ENCODE results near the gene DNAJC25.
A peak's percentile ranks its signal among the peaks of the same experiment; 100 is the strongest.

The DNAJC25 gene

DNA sequence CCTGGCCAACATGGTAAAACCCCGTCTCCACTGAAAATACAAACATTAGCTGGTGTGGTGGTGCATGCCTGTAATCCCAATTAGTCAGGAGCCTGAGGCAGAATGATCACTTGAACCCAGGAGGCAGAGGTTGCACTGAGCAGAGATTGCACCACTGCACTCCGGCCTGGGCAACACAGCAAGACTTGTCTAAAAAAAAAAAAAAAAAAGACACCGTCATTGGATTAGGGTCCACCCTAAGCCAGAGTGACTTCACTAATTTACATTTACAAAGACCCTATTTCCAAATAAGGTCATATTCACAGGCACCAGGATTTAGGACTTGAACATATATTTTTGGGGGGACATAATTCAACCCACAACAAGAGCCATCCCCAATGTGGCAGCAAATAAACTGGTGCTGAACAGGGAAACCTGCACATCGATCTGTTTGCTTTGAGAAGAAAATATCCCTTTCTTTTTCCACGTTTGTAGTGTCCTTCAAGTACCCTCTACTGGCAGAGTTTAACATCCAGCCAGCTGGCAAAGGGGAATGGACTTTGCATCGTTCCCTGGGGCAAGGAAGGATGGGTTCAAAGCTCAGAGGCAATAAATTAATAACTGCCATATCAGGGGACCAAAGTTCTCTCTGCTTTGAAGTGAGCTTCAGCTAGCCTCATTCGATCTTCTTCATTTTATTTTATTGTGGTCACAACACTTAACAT, 3.7 kb upstream of the DNAJC25 start:
- Histone ChIP-seq H3K27ac (ENCODE audit: low read length) (no peak overlapping the region), H3K9me3 (ENCODE audit: control insufficient read depth, insufficient read depth, low read length) (no peaks in the 10 kb centered on the region), H3K27me3 (ENCODE audit: control insufficient read depth, insufficient read depth, low read length) (no peaks in the 10 kb centered on the region), H3K4me3 (ENCODE audit: low read length) (no peak overlapping the region), H3K36me3 (ENCODE audit: control insufficient read depth, insufficient read depth, low read length) (no peaks in the 10 kb centered on the region), H3K4me1 (ENCODE audit: control insufficient read depth, insufficient read depth, low read length) (no peaks in the 10 kb centered on the region)
- no CpG with 5 or more reads among the region's 7 CpGs for WGBS (ENCODE audit: insufficient coverage, insufficient read length)
- no peak for DNase-seq (ENCODE audit: low read depth, low spot score)

DNA sequence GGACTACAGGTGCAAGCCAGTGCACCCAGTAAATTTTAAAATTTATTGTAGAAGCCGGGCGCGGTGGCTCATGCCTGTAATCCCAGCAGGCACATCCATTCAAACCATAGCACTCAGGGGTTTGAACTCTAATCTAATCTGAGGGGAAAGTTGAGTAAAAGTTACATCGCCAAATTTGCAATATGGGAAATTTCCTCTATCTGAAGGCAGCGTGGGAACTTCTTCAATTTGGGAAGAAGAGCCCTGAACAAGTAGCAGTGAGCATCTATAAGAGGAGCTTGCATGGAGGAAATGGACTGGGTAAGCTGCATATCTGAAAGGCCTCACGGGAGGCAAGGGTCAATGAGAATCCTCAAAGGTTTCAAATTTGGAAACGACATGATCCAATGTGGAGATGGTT, 2.7 kb upstream of the DNAJC25 start:
- no peak overlapping the region for H3K4me3 ChIP-seq (ENCODE audit: low read length)
- no peak overlapping the region for H3K27ac ChIP-seq (ENCODE audit: low read length)
- H3K27me3 ChIP-seq (ENCODE audit: control insufficient read depth, insufficient read depth, low read length), result no peaks in the 10 kb centered on the region
- H3K36me3 ChIP-seq (ENCODE audit: control insufficient read depth, insufficient read depth, low read length), result no peaks in the 10 kb centered on the region
- no peaks in the 10 kb centered on the region for H3K4me1 ChIP-seq (ENCODE audit: control insufficient read depth, insufficient read depth, low read length)
- WGBS (ENCODE audit: insufficient coverage, insufficient read length), result no CpG with 5 or more reads among the region's 7 CpGs
- no peak for DNase-seq (ENCODE audit: low read depth, low spot score)
- no peaks in the 10 kb centered on the region for H3K9me3 ChIP-seq (ENCODE audit: control insufficient read depth, insufficient read depth, low read length)

DNA sequence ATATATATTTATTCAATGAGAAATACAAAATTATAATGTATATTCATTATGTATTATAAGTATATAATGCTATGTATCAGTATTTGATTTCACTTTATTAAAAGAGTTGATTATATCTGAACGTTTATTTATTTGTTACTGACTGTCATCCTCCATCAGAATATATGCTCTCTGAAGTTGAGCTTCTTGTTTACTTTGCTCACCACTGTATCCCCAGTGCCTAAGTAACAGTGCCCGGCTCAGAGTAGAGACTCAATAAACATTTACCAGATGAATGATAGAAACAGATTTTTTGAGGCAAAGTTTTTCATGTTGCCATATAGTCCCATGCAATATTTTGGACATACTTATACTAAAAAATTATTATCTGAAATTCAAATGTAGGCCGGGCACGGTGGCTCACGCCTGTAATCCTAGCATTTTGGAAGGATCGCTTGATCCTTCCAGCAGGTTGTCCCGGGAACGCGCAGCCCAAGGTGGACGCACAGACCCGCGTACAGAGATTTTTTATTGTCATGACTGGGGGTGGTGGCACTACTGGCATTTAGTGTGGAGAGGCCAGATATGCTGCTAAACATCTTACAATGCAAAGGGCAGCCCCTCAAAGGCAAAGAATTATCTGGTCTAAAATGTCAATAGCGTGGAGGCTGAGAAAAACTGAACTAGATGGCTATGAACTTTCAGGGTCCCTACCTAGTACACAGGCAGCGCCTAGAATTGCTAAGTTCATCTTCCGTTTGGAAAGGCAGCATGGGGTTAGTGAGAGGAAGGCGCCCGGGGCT, 761 bp upstream of the DNAJC25 start:
- H3K4me3 ChIP-seq (ENCODE audit: low read length), result peak overlapping the region; percentile 76; the same call in 1 of the 2 replicates
- DNase-seq (ENCODE audit: low read depth, low spot score), result no peak
- H3K27me3 ChIP-seq (ENCODE audit: control insufficient read depth, insufficient read depth, low read length), result no peaks in the 10 kb centered on the region
- H3K9me3 ChIP-seq (ENCODE audit: control insufficient read depth, insufficient read depth, low read length), result no peaks in the 10 kb centered on the region
- H3K36me3 ChIP-seq (ENCODE audit: control insufficient read depth, insufficient read depth, low read length), result no peaks in the 10 kb centered on the region
- WGBS (ENCODE audit: insufficient coverage, insufficient read length), result no CpG with 5 or more reads among the region's 17 CpGs
- H3K27ac ChIP-seq (ENCODE audit: low read length), result no peak overlapping the region
- no peaks in the 10 kb centered on the region for H3K4me1 ChIP-seq (ENCODE audit: control insufficient read depth, insufficient read depth, low read length)

GRCh38 chr9:111630964-111631213, 245 bp upstream of the DNAJC25 start:
- H3K4me3 ChIP-seq (ENCODE audit: low read length), result peak overlapping the region; percentile 76; the same call in 1 of the 2 replicates
- no peaks in the 10 kb centered on the region for H3K4me1 ChIP-seq (ENCODE audit: control insufficient read depth, insufficient read depth, low read length)
- no peak overlapping the region for H3K27ac ChIP-seq (ENCODE audit: low read length)
- H3K27me3 ChIP-seq (ENCODE audit: control insufficient read depth, insufficient read depth, low read length), result no peaks in the 10 kb centered on the region
- H3K36me3 ChIP-seq (ENCODE audit: control insufficient read depth, insufficient read depth, low read length), result no peaks in the 10 kb centered on the region
- DNase-seq (ENCODE audit: low read depth, low spot score), result no peak
- WGBS (ENCODE audit: insufficient coverage, insufficient read length), result no CpG with 5 or more reads among the region's 14 CpGs
- H3K9me3 ChIP-seq (ENCODE audit: control insufficient read depth, insufficient read depth, low read length), result no peaks in the 10 kb centered on the region

GRCh38 chr9:111632060-111632459, 926 bp downstream of the DNAJC25 start:
- H3K27me3 ChIP-seq (ENCODE audit: control insufficient read depth, insufficient read depth, low read length), result no peaks in the 10 kb centered on the region
- H3K36me3 ChIP-seq (ENCODE audit: control insufficient read depth, insufficient read depth, low read length), result no peaks in the 10 kb centered on the region
- no peak for DNase-seq (ENCODE audit: low read depth, low spot score)
- H3K9me3 ChIP-seq (ENCODE audit: control insufficient read depth, insufficient read depth, low read length), result no peaks in the 10 kb centered on the region
- no peaks in the 10 kb centered on the region for H3K4me1 ChIP-seq (ENCODE audit: control insufficient read depth, insufficient read depth, low read length)
- no peak overlapping the region for H3K27ac ChIP-seq (ENCODE audit: low read length)
- no CpG with 5 or more reads among the region's 5 CpGs for WGBS (ENCODE audit: insufficient coverage, insufficient read length)
- H3K4me3 ChIP-seq (ENCODE audit: low read length), result peak overlapping the region; percentile 76; the same call in 1 of the 2 replicates

- Histone ChIP-seq H3K9me3 (ENCODE audit: control insufficient read depth, insufficient read depth, low read length) (no peaks in the 10 kb centered on the region), H3K4me1 (ENCODE audit: control insufficient read depth, insufficient read depth, low read length) (no peaks in the 10 kb centered on the region), H3K36me3 (ENCODE audit: control insufficient read depth, insufficient read depth, low read length) (no peaks in the 10 kb centered on the region), H3K27ac (ENCODE audit: low read length) (no peak overlapping the region), H3K27me3 (ENCODE audit: control insufficient read depth, insufficient read depth, low read length) (no peaks in the 10 kb centered on the region), H3K4me3 (ENCODE audit: low read length) (no peak overlapping the region)
- no peak for DNase-seq (ENCODE audit: low read depth, low spot score)
- 100% methylated on average over 2 of the region's 7 CpGs for WGBS (ENCODE audit: insufficient coverage, insufficient read length)
These were observed 1.7 kb downstream of the DNAJC25 start for GRCh38 chr9:111632695-111633388.

GRCh38 chr9:111633389-111633736, 2.2 kb downstream of the DNAJC25 start:
- H3K4me3 ChIP-seq (ENCODE audit: low read length), result no peak overlapping the region
- DNase-seq (ENCODE audit: low read depth, low spot score), result no peak
- no peaks in the 10 kb centered on the region for H3K27me3 ChIP-seq (ENCODE audit: control insufficient read depth, insufficient read depth, low read length)
- WGBS (ENCODE audit: insufficient coverage, insufficient read length), result no CpG with 5 or more reads among the region's 1 CpG
- no peaks in the 10 kb centered on the region for H3K36me3 ChIP-seq (ENCODE audit: control insufficient read depth, insufficient read depth, low read length)
- H3K9me3 ChIP-seq (ENCODE audit: control insufficient read depth, insufficient read depth, low read length), result no peaks in the 10 kb centered on the region
- no peak overlapping the region for H3K27ac ChIP-seq (ENCODE audit: low read length)
- H3K4me1 ChIP-seq (ENCODE audit: control insufficient read depth, insufficient read depth, low read length), result no peaks in the 10 kb centered on the region

GRCh38 chr9:111634860-111635259, 3.7 kb downstream of the DNAJC25 start:
- no peak overlapping the region for H3K27ac ChIP-seq (ENCODE audit: low read length)
- H3K27me3 ChIP-seq (ENCODE audit: control insufficient read depth, insufficient read depth, low read length), result no peaks in the 10 kb centered on the region
- no peak overlapping the region for H3K4me3 ChIP-seq (ENCODE audit: low read length)
- H3K36me3 ChIP-seq (ENCODE audit: control insufficient read depth, insufficient read depth, low read length), result no peaks in the 10 kb centered on the region
- no peaks in the 10 kb centered on the region for H3K4me1 ChIP-seq (ENCODE audit: control insufficient read depth, insufficient read depth, low read length)
- no peak for DNase-seq (ENCODE audit: low read depth, low spot score)
- H3K9me3 ChIP-seq (ENCODE audit: control insufficient read depth, insufficient read depth, low read length), result no peaks in the 10 kb centered on the region
- no CpG with 5 or more reads among the region's 1 CpG for WGBS (ENCODE audit: insufficient coverage, insufficient read length)

DNA sequence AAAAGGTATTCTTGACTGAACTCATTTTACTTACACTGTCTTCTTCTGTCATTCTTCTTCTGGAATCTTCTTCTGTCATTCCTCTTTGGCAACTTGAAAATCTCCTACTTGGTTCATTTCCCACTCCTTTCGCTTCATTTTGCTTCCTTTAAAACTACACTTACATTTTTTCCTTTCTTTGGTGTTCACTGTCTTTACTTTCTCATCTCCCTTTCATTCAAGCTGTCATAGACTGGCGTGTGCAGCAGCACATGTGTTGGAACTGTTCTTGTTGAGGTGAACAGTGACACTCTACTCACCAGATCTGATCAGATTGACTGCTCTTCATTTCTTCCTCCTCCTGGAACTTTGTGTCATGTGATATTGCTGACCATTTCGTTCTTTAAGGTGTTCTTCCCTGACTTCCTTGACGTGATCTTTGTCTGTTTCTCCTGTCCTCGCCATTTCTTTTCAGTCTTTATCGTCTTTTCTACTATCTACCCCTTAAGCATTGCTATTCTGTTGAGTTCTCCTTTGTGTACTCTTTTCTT, 6.4 kb downstream of the DNAJC25 start:
- Histone ChIP-seq H3K27me3 (ENCODE audit: control insufficient read depth, insufficient read depth, low read length) (no peaks in the 10 kb centered on the region), H3K27ac (ENCODE audit: low read length) (no peak overlapping the region), H3K36me3 (ENCODE audit: control insufficient read depth, insufficient read depth, low read length) (no peaks in the 10 kb centered on the region), H3K4me3 (ENCODE audit: low read length) (no peak overlapping the region), H3K9me3 (ENCODE audit: control insufficient read depth, insufficient read depth, low read length) (no peaks in the 10 kb centered on the region), H3K4me1 (ENCODE audit: control insufficient read depth, insufficient read depth, low read length) (no peaks in the 10 kb centered on the region)
- WGBS (ENCODE audit: insufficient coverage, insufficient read length), result no CpG with 5 or more reads among the region's 6 CpGs
- no peak for DNase-seq (ENCODE audit: low read depth, low spot score)

DNA sequence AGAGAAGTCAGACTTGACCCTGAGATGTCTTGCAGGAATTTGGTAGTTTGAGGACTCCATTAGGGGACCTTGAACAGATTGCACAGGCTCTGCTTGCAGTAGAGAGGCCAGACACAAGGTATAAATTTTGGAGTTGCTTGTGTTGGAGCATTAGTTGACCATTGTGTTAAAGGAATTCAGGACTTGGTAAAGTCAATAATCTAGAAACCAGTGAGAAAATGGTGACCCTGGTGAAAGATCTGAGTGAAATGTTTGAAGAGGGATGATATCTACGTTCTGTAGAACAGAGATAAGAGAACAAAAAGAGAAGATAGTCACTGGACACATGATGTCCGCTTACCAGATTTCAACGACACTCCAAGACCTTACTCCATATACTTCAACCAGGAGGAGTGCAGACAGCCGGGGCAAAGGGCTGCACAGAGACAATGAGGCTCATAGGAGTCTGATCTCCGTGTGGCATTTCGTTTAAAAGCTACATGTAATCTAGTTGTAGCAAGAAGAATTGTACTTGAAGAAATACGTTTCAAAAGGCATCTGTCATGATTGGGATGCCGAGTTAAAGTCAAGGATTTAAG, 13.2 kb downstream of the DNAJC25 start:
- no peak for DNase-seq (ENCODE audit: low read depth, low spot score)
- Histone ChIP-seq H3K27me3 (ENCODE audit: control insufficient read depth, insufficient read depth, low read length) (no peaks in the 10 kb centered on the region), H3K36me3 (ENCODE audit: control insufficient read depth, insufficient read depth, low read length) (no peaks in the 10 kb centered on the region), H3K4me3 (ENCODE audit: low read length) (no peak overlapping the region), H3K9me3 (ENCODE audit: control insufficient read depth, insufficient read depth, low read length) (no peaks in the 10 kb centered on the region), H3K27ac (ENCODE audit: low read length) (no peak overlapping the region), H3K4me1 (ENCODE audit: control insufficient read depth, insufficient read depth, low read length) (no peaks in the 10 kb centered on the region)
- WGBS (ENCODE audit: insufficient coverage, insufficient read length), result no CpG with 5 or more reads among the region's 8 CpGs
